Stimulated activated CD4-positive, alpha-beta T cell treated with anti-CD3 and anti-CD28 coated beads, Interleukin-2, amount 100 ng/mL, for 24 hours (primary cell): ENCODE measurements around the gene PCBP3.
"Not testable (repeated sequence)": the region's sequence is repeated elsewhere in the genome, so short reads cannot be mapped to it uniquely, and the experiment has no call there.

Source experiments
- DNase-seq, 2 donors: peaks; one replicate each; pipeline ENCODE4 v3.0.0-alpha.2; 2020

The PCBP3 gene

GRCh38 chr21:45849651-45850050, 206.1 kb downstream of the PCBP3 start:
- no peak for DNase-seq

- DNase-seq, result no peak
These were observed 206.7 kb downstream of the PCBP3 start for GRCh38 chr21:45850181-45850580.

GRCh38 chr21:45852386-45852785, 208.9 kb downstream of the PCBP3 start:
- not testable (repeated sequence) for DNase-seq

GRCh38 chr21:45852886-45853400, 209.4 kb downstream of the PCBP3 start:
- DNase-seq, result no peak

- DNase-seq, result no peak
These were observed 210.3 kb downstream of the PCBP3 start for GRCh38 chr21:45853703-45854342.

GRCh38 chr21:45854690-45855247, 211.2 kb downstream of the PCBP3 start:
- no peak for DNase-seq

GRCh38 chr21:45855248-45855811, 211.8 kb downstream of the PCBP3 start:
- DNase-seq, result no peak

- no peak for DNase-seq
These were observed 212.9 kb downstream of the PCBP3 start for GRCh38 chr21:45856442-45856841.

- DNase-seq, result no peak
These were observed 213.4 kb downstream of the PCBP3 start for GRCh38 chr21:45856906-45857305.

GRCh38 chr21:45857761-45858160, 214.2 kb downstream of the PCBP3 start:
- no peak for DNase-seq

GRCh38 chr21:45858180-45858579, 214.7 kb downstream of the PCBP3 start:
- DNase-seq, result no peak

- DNase-seq, result no peak
These were observed 215.7 kb downstream of the PCBP3 start for GRCh38 chr21:45859041-45859761.

- DNase-seq, result no peak
These were observed 216.3 kb downstream of the PCBP3 start for GRCh38 chr21:45859762-45860357.

GRCh38 chr21:45860493-45861155, 217.1 kb downstream of the PCBP3 start:
- DNase-seq, result no peak

GRCh38 chr21:45861156-45861870, 217.8 kb downstream of the PCBP3 start:
- DNase-seq, result no peak

GRCh38 chr21:45862543-45863207, 219.2 kb downstream of the PCBP3 start:
- DNase-seq, result no peak

- DNase-seq, result no peak
These were observed 219.7 kb downstream of the PCBP3 start for GRCh38 chr21:45863267-45863666.

- no peak for DNase-seq
These were observed 220.2 kb downstream of the PCBP3 start for GRCh38 chr21:45863751-45864150.

- no peak for DNase-seq
These were observed 220.9 kb downstream of the PCBP3 start for GRCh38 chr21:45864436-45864835.

GRCh38 chr21:45865106-45865835, 221.7 kb downstream of the PCBP3 start:
- no peak for DNase-seq

- DNase-seq, result no peak
These were observed 223.0 kb downstream of the PCBP3 start for GRCh38 chr21:45866551-45866950.
